ENCODE data around the gene CCDC88C. TPM values are rescaled to one million over a fixed set of nuclear protein-coding genes. Genes with fewer than 3 reads are reported as not detected.
"Not testable (repeated sequence)": the region's sequence is repeated elsewhere in the genome, so short reads cannot be mapped to it uniquely, and the experiment has no call there.

The CCDC88C gene
- total RNA-seq, 2 donors from 2014 or later: 32.5 to 54.4 TPM

DNA sequence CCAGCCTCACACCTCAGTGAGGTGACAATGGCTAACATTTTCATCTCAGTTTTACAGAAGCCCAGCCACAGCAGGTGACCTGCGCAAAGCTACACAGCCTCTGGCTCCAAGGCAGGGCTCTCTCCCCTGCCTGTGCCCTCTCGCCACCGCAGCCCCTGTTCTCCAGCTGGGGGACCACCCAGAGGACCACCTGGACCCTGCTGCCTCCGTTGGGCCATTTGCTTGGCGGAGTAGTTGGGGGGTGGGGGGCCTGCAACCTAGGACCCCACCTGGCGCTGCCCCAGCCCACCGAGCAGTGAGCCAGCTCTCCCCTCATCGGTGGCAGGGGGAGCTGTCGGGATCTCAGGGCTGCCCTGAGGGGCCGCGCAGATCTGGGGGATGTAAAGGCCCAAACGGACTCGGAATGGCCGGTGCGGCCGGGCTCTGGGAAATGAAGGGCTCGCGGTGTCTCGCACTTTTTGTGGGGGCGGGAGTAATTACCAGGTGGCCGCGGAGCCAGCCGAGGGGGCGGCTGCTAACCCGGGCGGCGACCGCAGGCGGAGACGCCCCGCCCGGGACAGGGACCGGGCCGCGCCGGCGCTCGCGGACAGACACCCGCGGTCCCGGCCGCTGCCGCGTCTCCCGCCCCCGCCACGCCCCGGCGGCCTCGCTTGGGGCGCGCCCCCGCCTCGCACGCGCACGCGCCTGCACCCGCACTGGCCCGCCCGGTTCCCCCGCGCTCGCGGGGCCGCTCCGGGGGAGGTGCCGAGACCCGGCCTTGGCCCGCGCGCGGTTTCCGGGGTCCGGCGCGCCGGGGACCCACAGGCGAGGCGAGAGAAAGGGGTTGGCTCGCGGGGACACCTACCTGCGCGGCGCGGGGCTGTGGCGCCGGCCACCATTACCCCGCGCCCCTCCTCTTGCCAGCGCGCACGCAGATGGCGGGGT is 164.5 kb downstream of the CCDC88C start:
- H3K27ac ChIP-seq: peak overlapping the region; percentile 51 to 63
- H3K36me3 ChIP-seq: no peaks in the 10 kb centered on the region
- intact Hi-C loops (cut with DNase I): no loop called here
- no peaks in the 10 kb centered on the region for H3K27me3 ChIP-seq (replicated peaks; ENCODE audit: insufficient read depth)
- peak overlapping the region; percentile 50 for H3K4me3 ChIP-seq
- no peaks in the 10 kb centered on the region for H3K4me1 ChIP-seq (replicated peaks)
- WGBS: 5% methylated on average over 61 of the region's 95 CpGs
- no peak for TF ChIP-seq POLR2A (IDR thresholded peaks at IDR 0.05)
- no peaks in the 10 kb centered on the region for H3K9me3 ChIP-seq
- DNase-seq (ENCODE audit: low spot score): peak; percentile 44

GRCh38 chr14:91250912-91251311 is 166.7 kb downstream of the CCDC88C start:
- WGBS: 69% methylated on average over 5 of the region's 5 CpGs
- no peak overlapping the region for H3K27ac ChIP-seq
- intact Hi-C loops (cut with DNase I): no loop called here

GRCh38 chr14:91249841-91250616 is 167.6 kb downstream of the CCDC88C start:
- intact Hi-C loops (cut with DNase I): no loop called here
- Histone ChIP-seq H3K9me3 (no peaks in the 10 kb centered on the region), H3K4me3 (no peak overlapping the region), H3K36me3 (no peaks in the 10 kb centered on the region), H3K27ac (no peak overlapping the region), H3K27me3 (replicated peaks; ENCODE audit: insufficient read depth) (no peaks in the 10 kb centered on the region), H3K4me1 (replicated peaks) (no peaks in the 10 kb centered on the region)
- DNase-seq (ENCODE audit: low spot score): no peak
- 67% methylated on average over 10 of the region's 10 CpGs for WGBS
- no peak for TF ChIP-seq POLR2A (IDR thresholded peaks at IDR 0.05)
- no peak for TF ChIP-seq POLR2AphosphoS5 (IDR thresholded peaks at IDR 0.05)
- TF ChIP-seq, protein P1, sequence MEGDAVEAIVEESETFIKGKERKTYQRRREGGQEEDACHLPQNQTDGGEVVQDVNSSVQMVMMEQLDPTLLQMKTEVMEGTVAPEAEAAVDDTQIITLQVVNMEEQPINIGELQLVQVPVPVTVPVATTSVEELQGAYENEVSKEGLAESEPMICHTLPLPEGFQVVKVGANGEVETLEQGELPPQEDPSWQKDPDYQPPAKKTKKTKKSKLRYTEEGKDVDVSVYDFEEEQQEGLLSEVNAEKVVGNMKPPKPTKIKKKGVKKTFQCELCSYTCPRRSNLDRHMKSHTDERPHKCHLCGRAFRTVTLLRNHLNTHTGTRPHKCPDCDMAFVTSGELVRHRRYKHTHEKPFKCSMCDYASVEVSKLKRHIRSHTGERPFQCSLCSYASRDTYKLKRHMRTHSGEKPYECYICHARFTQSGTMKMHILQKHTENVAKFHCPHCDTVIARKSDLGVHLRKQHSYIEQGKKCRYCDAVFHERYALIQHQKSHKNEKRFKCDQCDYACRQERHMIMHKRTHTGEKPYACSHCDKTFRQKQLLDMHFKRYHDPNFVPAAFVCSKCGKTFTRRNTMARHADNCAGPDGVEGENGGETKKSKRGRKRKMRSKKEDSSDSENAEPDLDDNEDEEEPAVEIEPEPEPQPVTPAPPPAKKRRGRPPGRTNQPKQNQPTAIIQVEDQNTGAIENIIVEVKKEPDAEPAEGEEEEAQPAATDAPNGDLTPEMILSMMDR (IDR thresholded peaks at IDR 0.05): no peak

More at GRCh38 chr14:91250912-91251311, 166.7 kb downstream of the CCDC88C start:
- H3K4me3 ChIP-seq: no peak overlapping the region
- no peaks in the 10 kb centered on the region for H3K9me3 ChIP-seq
- H3K36me3 ChIP-seq: no peaks in the 10 kb centered on the region
- no peaks in the 10 kb centered on the region for H3K27me3 ChIP-seq (replicated peaks; ENCODE audit: insufficient read depth)
- DNase-seq (ENCODE audit: low spot score): no peak
- TF ChIP-seq POLR2A (IDR thresholded peaks at IDR 0.05) (no peak), POLR2AphosphoS5 (IDR thresholded peaks at IDR 0.05) (no peak)
- TF ChIP-seq, protein P1 (IDR thresholded peaks at IDR 0.05): no peak
- H3K4me1 ChIP-seq (replicated peaks): no peaks in the 10 kb centered on the region

DNA sequence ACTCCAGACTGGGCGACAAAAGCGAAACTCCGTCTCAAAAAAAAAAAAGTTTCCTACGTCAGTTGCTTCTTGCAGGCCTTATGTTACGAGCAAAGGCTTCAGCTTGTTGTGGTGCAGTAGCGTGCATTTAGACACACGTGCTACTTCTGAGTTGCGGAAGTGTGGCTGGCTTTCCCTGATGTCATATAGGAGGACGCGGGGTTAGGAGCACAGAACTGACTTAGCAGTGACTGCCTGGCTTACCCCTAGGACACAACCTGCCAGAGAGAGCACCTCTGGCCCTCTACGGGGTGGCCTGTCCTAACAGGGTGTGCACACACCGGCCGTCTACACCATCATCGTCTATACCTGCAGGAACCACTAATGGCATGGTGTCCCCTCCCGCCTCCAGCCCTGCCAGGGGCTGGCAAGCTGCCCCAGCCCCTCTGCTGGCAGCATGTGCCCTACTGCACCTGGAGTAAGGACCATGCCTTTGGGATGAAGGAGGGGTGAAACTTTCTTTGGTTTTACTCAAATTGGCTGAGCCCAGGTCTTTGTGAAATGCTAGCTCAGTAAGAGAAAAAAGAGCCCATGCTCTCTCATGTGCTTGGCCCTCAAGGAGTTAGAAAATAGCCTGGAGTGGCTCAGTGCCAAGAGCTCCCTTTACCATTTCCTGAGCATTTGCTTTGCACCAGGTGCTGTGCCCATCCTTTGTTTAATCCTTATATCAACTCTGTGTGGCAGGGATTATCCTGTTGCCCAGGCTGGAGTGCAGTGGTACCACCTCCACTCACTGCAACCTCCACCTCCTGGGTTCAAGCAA is 171.4 kb downstream of the CCDC88C start:
- no peaks in the 10 kb centered on the region for H3K36me3 ChIP-seq
- intact Hi-C loops (cut with DNase I): no loop called here

GRCh38 chr14:91245616-91246015 is 172.0 kb downstream of the CCDC88C start:
- intact Hi-C loops (cut with DNase I); H3K9me3 ChIP-seq; H3K4me3 ChIP-seq; DNase-seq (ENCODE audit: low spot score); H3K27ac ChIP-seq; H3K4me1 ChIP-seq (replicated peaks); H3K36me3 ChIP-seq; H3K27me3 ChIP-seq (replicated peaks; ENCODE audit: insufficient read depth): not testable (repeated sequence)
- 93% methylated on average over 8 of the region's 8 CpGs for WGBS

More for the DNA sequence above, 171.4 kb downstream of the CCDC88C start:
- H3K4me1 ChIP-seq (replicated peaks): no peaks in the 10 kb centered on the region
- no peak overlapping the region for H3K4me3 ChIP-seq
- H3K9me3 ChIP-seq: no peaks in the 10 kb centered on the region
- H3K27me3 ChIP-seq (replicated peaks; ENCODE audit: insufficient read depth): no peaks in the 10 kb centered on the region
- TF ChIP-seq POLR2AphosphoS5 (IDR thresholded peaks at IDR 0.05) (no peak), POLR2A (IDR thresholded peaks at IDR 0.05) (no peak)
- TF ChIP-seq, protein P1 (IDR thresholded peaks at IDR 0.05): no peak
- WGBS: 91% methylated on average over 15 of the region's 15 CpGs
- no peak for DNase-seq (ENCODE audit: low spot score)
- H3K27ac ChIP-seq: no peak overlapping the region

All from prostate gland (tissue), 2 donors.